22Rv1 (cell line): ENCODE measurements around the gene EMID1.

Source experiments
- CTCF ChIP-seq: fragments of 450-650 bp; IDR thresholded peaks from 2 replicates; pipeline ENCODE4 v1.5.1; 2017; ENCODE audit warnings: mild to moderate bottlenecking
- ZFX ChIP-seq: fragments of 450-650 bp; IDR thresholded peaks from 2 replicates; pipeline ENCODE4 v1.6.1; 2017; ENCODE audit warnings: antibody characterized with exemption, borderline replicate concordance

GRCh38 chr22:29306175-29306834, 100.6 kb downstream of the EMID1 start, which contains the start of gene GAS2L1:
- TF ChIP-seq CTCF (peak; percentile 53), ZFX (no peak)
